ENCODE measurements around the gene TOP3B.

The TOP3B gene

DNA sequence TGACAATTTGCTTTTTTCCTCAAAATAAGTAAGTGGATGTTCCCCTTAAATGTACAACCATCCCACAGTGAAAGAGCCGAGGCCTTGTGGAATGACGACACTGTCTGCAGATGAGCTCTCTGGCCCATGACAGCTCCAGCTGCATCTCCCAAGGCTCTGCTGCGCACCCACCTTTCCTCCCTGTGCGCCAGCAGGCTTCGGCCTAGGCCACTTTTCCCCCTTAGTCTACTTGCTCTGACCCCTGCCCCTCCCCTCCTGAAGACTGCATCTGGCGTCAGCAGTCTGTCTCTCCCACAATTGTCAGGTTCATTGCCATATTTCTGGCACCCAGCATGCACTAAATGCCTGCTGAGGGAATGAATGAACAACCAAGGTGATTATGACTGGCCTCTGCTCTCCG lies 2.0 kb downstream of the TOP3B start:
- no peak for DNase-seq

DNA sequence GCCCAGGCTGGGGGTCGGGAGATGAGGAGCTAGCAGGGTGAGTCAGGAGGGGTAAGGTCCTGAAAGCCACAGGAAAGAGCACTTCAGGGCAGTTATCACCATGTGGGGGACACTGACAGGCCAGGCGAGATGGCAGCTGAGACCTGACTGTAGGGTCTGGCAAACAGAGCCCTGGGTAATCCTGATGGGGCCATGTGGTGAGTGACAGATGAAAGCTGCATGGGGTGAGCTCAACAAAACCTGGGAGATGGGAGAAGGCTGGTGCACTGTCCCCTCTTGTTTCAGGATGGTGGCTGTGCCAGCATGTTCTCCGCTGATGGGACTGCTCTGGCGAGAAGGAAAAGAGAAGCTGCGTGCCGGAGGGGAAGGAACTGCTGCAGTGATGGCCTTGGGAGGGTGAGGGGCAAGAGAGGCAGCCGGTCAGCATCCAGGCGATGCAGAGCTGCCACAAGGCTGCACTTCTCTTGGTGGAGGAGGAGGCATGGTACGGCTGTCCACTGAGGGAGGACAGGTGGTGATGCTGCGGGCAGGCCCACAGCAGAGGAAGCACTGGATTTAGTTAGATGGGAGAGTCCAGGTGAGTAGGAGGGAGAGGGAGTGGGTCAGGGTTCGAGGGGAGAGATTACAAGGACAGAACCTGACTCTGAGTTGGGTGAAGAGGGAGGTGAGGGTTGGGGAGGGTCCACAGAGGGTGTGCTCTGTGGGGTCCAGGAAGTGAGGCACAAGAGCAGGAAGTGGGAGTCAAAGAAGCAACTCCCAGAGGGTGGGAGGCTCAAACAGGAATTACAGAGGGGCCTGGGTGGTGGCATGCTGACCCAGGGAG lies 3.8 kb downstream of the TOP3B start:
- no peak for DNase-seq

DNA sequence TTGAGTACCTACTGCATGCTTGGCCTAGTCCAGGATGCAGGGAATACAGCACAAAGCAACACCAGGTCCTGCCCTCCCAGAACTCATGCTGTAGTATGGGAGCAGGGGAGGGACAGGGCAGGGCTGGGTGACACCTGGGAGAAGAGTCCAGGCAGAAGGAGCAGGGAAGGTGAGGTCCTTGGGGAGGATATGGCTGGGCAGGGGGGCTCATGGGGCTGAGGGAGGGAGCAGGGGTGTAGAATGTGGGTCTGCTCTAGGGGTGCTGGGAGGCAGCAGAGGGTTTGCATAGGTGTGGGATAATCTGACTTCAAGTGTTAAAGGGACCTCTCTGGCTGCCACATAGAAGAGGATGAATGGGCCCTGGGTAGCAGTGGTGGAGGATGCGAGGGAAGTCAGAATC lies 4.8 kb downstream of the TOP3B start:
- DNase-seq: no peak

DNA sequence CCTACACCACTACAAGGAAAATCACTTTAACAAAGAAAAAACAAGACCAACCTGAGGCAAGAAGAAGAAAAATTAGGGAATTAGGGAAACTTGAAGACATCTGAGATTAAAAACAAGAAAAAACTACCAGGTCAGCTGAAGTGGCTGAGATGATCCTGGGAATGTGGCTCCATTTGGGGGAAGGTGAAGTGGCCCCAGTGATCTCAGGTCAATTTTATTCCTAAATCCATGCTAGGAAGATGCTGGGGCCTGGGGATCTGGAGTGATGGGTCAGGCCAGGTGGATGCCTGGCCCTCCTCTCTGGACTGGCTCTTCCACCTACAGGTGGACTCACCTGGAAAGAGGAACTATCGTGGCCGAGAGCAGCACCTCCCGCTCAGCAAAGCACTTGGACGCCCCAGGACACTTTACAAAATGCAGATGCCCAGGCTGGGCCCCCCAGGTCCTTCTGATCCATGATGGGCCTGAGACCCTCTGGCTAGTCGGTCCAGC lies 6.7 kb downstream of the TOP3B start:
- no peak for DNase-seq

DNA sequence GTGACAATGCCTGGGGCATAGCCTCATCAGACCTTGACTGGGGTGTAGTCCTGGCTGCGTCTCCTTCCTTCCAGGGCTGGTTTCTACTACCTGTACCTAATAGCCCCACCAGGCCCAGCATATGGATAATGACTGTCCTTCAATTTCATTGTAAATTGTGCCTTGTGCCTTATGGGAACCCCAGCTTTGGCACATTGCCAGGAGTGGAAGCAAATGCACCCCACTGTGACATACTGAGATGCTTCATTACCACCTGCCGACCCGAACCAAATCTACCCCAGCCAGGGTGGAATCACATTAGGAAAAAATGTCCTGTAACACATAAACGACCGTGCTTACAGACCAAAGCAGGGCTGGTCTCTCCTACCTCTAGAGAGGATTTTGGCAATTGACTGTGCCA lies 7.3 kb downstream of the TOP3B start:
- no peak for DNase-seq

DNA sequence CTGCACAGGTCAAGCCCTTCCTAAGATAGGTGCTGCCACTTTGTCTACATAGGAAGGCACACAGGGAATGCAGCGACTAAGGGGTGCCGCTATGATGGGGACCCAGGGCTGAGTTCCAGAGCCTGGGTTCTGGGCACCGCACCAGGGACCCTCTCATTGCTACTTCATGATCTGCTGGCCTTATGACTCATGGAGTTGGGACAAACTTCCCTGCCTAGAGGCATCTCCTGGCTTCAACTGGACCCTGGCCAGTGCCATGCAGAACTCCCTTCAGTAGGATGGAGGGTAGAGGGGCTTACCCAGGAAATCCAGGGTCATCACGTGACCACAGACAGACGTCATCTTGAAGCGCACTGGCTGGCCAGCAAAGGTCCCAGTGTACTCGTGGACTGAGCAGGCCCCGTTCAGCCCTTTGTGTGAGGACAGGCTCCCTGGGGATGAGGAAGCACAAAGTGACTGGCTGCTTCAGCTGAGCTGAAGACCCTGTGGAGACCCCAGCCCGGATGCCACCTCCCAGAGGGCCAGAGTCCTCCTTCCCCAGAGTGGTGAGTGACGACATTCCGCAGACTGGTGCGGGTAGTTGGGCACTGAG lies 8.4 kb downstream of the TOP3B start:
- DNase-seq: no peak

DNA sequence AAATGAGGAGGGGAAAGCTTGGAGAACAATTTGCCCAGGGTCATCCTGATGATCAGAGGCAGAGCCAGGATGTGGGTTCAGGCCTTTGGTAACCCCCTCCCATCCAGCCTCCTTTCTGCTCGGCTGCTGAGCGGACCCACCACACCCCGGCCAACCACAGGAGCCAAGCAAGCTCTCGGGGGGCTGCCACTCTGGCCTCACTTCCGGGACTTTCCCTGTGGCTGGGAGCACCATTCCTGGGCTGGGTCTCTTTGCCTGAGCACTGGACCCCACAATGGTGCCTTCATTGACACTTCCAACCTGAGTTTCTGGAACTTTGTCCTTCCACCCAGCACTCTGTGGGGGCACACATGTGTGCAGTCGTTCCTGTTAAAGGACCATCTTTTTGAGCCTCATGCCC lies 9.8 kb downstream of the TOP3B start:
- no peak for DNase-seq

DNA sequence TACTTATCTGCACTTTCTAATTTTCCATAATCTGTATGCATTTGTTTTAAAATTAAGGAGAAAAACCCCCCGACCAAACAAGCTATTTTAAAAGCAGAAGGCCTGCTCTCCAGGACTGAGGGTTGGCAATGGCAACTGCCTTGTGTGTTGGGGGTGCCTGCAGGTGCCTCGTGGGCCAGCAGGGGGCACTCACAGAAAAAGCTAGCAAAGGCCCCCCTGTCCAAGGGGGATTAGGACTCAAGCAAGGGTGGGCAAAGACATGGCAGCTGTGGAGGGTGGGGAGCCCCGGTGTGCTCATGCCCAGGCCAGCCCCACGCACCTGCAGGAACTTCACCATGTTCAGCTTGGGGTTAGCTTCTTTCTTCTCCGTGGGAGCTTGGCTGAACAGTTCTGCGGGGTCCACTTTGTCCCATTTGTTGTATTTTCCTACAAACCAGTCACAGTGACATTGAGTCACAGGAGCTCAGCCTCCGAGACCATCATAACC lies 10.3 kb downstream of the TOP3B start:
- peak in 11 of 56 donors; percentile 1 to 50 (median 13) for DNase-seq

DNA sequence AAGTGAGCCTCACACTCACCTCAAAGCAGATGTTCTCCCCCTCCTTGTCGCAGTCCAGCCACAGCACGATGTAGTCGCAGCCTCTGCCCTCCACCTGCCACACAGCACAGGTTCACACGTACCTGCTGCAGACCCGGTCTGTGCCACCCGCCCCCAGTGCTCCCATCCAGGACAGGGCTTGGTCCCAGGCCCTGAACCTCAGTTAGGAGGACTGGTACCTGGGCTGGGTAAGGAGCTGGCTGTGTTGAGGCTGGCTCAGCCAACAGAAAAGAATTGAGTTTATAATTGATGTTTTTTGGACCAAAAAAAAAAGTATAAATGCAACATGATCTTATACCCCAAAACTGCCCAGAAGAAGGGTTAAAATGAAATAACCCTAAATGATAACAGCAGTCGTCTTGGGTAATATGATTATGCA lies 10.7 kb downstream of the TOP3B start:
- no peak for DNase-seq

DNA sequence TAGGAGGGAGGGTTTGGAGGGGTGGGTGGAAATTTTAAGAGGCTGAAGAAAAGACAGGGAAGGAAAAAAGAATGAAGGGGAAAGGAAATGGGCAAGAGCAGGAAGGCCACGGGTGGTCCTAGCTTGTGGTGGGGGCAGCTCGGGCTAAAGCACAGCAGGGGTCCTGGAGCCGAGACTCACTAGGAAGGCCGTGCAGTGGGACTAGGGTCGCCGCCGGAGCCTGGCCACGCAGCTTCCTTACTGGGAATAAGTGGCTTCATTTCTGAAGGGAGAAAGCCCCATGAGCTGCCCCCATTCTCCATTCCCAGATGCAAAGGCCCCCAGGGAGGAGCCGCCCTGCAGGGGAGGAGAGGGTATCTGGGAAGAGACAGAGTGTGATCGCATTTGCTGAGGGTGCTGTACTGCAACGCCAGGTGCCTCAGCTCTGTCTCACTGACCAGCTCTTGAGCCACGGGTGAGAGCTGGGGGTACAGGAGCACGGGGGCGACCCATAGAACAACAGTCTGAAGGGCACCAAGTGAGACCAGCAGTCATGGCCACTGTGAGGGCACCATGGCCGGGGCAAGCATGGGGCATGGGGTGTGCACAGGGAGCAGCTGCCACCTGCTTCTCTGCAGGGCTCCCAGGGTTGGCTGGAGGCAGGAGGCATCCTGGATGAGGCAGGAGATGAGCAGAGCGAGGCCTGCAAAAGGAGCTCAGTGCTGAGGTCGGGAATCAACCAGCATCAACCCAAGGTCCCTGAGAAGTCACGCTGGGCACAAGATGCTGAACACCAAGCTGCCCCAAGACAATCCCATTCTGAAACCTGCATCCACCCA lies 11.6 kb downstream of the TOP3B start:
- DNase-seq: no peak

DNA sequence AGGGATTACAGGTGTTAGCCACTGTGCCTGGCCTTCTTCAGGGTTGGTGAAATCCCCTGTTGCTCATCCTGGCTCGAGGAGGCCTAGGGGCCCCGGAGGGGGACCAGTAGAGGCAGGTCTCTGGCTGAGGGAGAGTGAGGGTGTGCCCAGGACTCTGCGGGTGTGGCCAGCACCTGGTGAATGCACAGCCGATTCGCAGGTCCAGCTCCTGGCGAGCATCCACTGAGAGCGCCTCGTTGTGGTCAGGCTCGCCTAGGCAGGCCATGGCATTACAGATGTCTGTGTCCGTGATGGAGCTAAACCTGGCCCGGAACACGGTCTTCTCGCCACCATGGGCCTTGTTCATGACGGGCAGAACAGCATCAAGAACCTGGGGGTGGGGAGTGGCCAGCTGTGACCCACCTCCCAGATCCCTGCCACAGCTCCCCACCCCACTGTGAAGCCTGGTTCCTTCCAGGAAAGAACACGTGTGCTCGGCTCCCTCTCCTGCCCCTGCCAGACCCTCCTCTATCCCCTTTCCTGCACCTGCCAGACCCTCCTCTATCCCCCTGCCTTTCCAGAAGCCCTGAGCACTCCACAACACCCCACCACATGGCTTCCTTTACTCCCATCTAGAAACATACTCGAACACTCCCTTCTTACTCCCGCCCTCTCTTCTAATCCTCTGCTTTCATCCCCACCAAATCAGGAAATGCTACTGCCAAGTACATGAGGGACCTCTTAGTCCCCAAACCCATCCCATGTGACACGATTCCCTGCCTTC lies 12.4 kb downstream of the TOP3B start:
- DNase-seq: no peak

DNA sequence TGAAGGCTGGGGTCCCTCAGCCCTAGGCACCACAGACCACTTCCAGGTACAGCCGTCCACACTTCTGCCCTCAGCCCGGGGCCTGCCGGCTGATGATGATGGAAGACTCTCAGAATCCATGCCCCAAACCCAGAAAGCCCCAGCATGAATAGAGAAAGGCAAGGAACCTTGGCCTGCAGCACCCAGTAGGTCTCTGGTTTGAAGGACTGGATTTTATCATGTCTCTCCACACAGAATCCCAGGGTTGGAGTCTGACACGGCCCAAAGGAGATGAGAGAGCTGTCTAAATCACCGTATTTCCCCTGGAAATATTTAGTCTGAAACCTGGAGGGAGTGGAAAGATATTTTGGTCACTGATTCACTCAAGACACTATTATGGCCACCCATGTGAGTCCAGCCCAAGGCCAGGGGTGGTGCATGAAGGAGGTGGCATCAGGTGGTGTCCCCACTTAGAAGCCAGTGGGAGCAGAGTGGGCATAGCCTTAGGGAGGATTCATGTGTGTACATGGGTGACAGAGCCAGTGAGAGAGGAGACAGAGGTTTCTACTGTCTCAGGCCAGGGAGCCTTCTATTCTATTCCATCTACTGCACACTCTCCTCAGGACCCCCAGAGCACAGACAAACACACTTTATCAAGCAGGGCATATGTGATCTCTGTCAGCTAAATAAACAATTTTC lies 14.0 kb downstream of the TOP3B start:
- DNase-seq: no peak

DNA sequence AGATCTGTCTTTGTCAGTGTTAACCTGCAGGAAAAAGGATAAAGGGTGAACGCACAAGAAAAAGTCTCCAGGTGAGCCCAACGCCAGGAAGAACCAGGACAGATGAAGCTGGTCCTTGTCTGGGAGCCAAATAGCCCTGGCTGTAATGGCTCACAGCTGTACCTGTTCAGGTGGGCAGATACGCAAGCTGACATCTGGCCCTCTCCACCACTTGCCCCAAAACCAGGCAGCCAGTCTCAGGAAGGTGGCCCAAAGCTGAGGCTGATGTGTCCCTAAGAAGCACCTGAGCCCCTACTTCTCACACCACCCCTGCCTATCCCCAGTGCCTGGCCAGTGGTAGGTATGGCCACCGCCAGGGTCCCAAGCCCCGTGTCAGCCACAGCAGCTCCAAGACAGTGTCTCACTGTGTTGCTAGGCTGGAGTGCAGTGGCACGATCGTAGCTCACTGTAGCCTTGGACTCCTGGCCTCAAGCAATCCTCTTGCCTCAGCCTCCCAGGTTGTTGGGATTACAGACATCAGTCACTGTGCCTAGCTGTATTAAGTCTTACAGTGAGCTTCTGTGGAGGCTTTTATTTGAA lies 14.8 kb downstream of the TOP3B start:
- DNase-seq: no peak

DNA sequence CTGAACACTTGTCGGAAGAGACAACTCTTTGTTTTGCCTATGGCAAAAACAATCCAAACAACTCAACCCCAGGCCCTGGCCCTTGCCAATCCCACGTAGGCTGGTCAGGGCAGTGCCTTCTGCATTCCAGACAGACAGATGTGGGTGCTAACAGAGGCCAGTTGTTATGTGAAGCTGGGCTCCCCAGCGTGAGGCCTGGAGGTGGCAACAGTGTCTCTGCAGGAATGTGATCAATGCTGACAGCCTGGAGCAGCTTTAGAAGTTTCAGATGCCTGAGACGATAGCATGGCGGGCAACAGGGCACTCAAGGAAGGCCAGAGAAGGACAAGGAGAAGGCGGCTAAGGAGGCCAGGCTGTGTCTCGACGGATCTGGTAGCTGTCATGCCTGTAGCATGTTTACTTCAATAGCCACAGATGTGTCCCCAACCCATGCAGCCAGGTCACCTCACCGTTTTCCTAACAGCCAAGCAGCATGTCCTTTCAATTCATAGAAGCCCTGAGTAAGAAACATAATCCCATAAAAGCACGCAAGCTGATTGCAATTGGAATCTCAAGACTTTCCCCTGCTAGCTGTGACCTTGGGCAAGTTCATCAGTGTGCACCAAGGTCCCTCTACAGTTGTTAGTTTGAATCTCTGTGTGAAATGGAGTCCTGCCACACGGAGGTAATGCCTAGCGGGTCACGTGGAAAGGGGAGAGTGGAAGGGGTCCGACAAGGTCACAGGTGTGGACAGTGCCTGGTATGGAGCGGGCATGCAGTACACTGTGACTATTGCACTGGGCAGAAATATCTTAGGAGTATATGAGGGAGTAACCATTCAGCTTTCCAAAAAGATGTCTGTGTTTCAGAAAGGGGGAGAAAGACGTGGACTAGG lies 15.7 kb downstream of the TOP3B start:
- DNase-seq: no peak

DNA sequence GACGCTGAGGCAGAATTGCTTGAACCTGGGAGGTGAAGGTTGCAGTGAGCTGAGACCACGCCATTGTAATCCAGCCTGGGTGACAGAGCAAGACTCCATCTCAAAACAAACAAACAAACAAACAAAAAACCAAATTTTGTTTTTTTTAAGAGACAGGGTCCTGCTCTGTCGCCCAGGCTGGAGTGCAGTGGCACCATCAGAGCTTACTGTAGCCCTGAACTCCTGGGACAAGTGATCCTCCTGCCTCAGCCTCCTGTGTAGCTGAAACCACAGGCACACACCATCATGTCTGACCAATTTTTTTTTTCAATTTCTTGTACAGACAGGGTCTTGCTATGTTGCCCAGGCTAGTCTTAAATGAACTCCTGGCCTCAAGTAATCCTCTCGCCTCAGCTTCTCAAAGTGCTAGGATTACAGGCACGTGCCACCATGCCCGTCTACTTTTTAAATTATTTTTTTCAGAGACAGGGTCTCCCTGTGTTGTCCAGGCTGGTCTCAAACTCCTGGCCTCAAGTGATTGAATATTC lies 16.8 kb downstream of the TOP3B start:
- no peak for DNase-seq

DNA sequence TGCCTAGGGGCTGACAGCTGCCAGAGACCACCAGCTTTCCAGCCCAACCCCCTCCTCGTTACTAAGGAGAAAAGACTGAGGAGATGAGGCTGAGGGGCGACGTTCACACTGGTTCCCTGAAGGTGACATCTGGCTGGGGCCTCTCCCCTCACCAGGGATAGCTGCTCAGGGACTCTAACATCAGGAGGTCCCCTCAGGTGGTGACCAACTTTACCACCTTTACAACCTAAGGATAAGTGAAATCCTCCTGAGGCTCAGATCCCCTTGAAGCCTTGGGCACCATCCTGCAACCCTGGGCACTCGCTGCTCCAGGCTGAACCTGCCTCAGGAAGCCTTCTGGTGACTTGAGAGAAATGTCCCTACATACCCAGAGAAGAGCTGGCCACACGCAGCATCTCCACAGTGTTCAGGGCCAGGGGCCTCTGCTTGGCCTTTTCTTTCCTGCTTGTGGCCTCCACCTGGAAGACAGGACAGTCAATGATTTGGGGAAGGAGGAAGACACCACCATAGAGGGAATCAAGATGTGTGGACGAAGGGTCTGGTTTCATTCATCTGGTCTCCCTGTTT lies 17.6 kb downstream of the TOP3B start:
- no peak for DNase-seq

DNA sequence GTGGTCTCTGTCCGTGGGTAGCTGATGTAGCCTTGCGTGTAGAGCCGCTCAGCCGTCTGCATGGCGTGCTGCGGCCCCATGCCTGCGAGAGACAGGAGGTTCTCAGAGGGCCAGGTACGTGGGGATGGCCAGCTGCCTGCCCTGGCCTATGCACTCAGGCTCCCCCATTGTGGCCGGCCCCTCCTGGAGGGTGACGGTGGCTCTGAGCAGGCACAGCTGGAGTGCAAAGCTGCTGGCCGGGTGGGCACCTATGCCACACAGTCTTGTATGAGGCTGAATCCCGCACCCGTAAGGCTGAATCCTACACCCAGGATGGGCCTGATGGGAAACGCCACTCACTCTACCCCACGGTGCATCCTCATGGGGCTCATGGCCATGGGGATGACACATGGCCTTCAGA lies 18.4 kb downstream of the TOP3B start:
- DNase-seq: no peak

DNA sequence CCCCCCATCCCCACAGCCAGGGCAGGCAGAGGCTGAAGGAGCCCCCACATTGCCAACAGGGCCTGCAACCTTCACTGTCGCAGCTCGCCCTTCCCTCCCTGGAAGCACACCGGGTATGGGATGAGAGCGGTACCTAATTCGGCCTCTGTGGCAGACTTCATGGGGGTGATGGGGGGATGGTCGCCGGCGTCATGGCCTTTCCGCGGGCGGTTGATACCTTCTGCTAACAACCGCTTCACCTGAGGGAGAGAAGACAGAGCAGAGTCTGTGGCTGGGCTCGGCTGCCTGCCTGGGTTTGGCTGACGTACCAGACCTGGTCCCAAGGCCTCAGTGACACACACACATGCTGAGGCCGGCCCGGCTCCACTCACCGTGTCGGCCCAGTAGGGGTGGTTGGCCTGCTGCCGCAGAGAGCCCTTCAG lies 18.8 kb downstream of the TOP3B start:
- no peak for DNase-seq

DNA sequence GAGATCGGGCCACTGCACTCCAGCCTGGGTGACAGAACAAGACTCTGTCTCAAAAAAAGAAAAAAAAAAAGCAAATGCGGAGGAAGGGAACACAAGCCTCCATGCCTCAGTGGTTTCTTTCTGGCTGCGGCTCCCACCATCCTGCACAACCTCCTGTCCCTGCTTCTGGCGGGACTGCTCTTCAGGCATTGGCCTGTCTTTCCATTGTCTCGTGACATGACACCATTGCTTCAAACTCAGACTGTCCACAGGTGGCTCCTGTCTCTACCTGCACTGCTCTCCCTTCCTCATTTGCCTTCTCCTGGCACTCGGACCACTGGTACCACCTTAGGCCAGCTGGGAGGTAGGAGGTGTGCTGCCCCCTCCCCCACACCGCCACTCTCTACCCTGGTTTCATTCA lies 19.3 kb downstream of the TOP3B start:
- DNase-seq: no peak

Data from amygdala (tissue), 56 donors.